Activated T-helper 1 cell treated with anti-CD3 and anti-CD28 coated beads, Interleukin-12 subunit alpha, Interleukin-12 subunit beta, Interleukin-2, Interleukin-4 antibody, amounts not matched to agents 30 ng/mL and 10 ng/mL and 1 ng/mL, durations not matched to agents 14 hours and 24 hours and 36 hours (primary cell): Measurements from ENCODE around the gene TTR. TPM values are rescaled to one million over a fixed set of nuclear protein-coding genes. Genes with fewer than 3 reads are reported as not detected.

Experiments
- DNase-seq: peaks from one replicate; pipeline ENCODE4 v3.0.0; 2021; ENCODE audit warnings: low spot score
- H3K27ac Mint-ChIP-seq: one replicate; pipeline ENCODE4 v1.8.0; 2021; ENCODE audit warnings: mild to moderate bottlenecking, mixed read lengths
- H3K27me3 Mint-ChIP-seq: one replicate; pipeline ENCODE4 v1.8.0; 2022; ENCODE audit warnings: mild to moderate bottlenecking, moderate library complexity, mixed read lengths; ENCODE audit not compliant: insufficient read depth
- H3K36me3 Mint-ChIP-seq: one replicate; pipeline ENCODE4 v1.8.0; 2021; ENCODE audit warnings: low read depth, mixed read lengths
- H3K4me1 Mint-ChIP-seq: one replicate; pipeline ENCODE4 v1.8.0; 2021; ENCODE audit warnings: low read depth, mixed read lengths
- H3K4me3 Mint-ChIP-seq: one replicate; pipeline ENCODE4 v1.8.0; 2021; ENCODE audit warnings: mild to moderate bottlenecking, moderate library complexity, mixed read lengths
- H3K9me3 Mint-ChIP-seq: one replicate; pipeline ENCODE4 v1.8.0; 2021; ENCODE audit warnings: mixed read lengths
- intact Hi-C: fragments of 100-400 bp; cut with micrococcal nuclease; formaldehyde crosslinking; loops from one replicate; pipeline ENCODE4 v1.15.1; 2024
- total RNA-seq: library from RNA; stranded (reverse); gene quantifications from 2 replicates; pipeline ENCODE4 v1.2.3, GENCODE V29; 2022

Gene TTR
- total RNA-seq: not detected in 2 replicates

GRCh38 chr18:31591628-31592027, at the start of gene TTR:
TTR (plus strand) TSS chr18:31591877; CDS start chr18:31591903, 26 bp downstream.
- intact Hi-C loops: no loop called here
- H3K9me3 Mint-ChIP-seq: no peaks in the 10 kb centered on the region
- no peaks in the 10 kb centered on the region for H3K36me3 Mint-ChIP-seq
- DNase-seq: no peak
- peaks cover 2% of the 10 kb centered on the region for H3K27me3 Mint-ChIP-seq
- H3K4me3 Mint-ChIP-seq: no peak within 1 kb of the TSS
- H3K4me1 Mint-ChIP-seq: no peaks in the 10 kb centered on the region
- H3K27ac Mint-ChIP-seq: no peak within 1 kb of the TSS

DNA sequence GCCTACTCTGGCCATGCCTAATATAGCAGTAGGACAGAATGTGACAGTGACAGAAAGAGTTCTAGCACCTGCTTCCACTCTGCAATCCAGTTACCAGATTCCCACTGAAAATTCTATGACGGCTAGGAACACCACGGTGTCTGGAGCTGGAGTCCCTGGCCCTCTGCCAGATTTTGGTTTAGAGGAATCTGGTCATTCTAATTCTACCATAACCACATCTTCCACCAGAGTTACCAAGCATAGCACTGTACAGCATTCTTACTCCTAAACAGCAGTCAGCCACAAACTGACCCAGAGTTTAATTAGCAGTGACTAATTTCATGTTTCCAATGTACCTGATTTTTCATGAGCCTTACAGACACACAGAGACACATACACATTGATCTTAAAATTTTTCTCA, 45.2 kb upstream of the TTR start:
- Mint-ChIP-seq H3K4me1 (no peaks in the 10 kb centered on the region), H3K27me3 (no peaks in the 10 kb centered on the region), H3K4me3 (no peak overlapping the region), H3K36me3 (no peaks in the 10 kb centered on the region), H3K9me3 (no peaks in the 10 kb centered on the region), H3K27ac (no peak overlapping the region)
- intact Hi-C loops: no loop called here
- DNase-seq: no peak

DNA sequence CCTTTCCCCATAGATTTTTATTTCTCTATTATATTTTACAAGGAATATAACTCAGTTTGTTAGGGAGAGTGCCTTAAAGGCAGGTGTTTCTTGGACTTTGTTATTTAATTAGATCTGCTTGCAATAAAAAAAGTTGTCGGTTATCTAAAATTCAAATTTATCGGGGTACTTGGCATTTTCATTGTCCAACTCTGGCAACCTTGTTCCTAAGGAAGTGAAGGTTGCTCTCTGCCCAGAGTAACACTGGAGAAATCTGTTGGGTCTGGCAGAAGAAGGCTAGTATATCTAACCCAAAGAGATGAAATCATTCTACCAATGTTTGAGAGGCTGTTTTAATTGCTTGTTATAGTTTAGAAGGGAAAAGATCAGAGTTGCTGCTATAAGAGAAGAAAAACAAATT, 42.8 kb upstream of the TTR start:
- Mint-ChIP-seq H3K4me3 (no peak overlapping the region), H3K9me3 (no peaks in the 10 kb centered on the region), H3K36me3 (no peaks in the 10 kb centered on the region), H3K27me3 (peaks cover 5% of the 10 kb centered on the region), H3K27ac (no peak overlapping the region), H3K4me1 (no peaks in the 10 kb centered on the region)
- DNase-seq: no peak
- intact Hi-C loops: no loop called here

DNA sequence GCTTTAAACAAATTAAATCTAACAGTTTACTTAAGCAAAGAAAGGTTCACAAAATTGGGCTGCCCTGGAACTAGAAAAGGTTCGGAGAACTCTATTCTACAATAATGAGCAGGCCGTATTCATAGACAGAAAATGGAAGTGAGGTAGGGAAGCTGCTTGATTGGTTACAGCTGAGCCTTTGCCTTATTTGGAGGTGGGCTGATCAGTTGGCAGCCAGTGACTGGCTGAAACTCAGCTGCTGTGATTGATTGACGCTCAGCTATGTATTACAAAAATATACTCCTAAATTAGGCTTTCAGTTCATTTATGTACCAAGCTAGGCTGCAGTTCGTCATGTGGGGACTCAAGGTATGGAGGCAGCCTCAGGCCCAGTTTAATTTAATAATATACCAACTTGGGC, 42.3 kb upstream of the TTR start:
- Mint-ChIP-seq H3K4me1 (no peaks in the 10 kb centered on the region), H3K27ac (no peak overlapping the region), H3K9me3 (no peaks in the 10 kb centered on the region), H3K4me3 (no peak overlapping the region), H3K36me3 (no peaks in the 10 kb centered on the region), H3K27me3 (peaks cover 5% of the 10 kb centered on the region)
- DNase-seq: no peak
- intact Hi-C loops: no loop called here

GRCh38 chr18:31551883-31552282, 39.8 kb upstream of the TTR start:
- H3K27ac Mint-ChIP-seq: no peak overlapping the region
- no peak for DNase-seq
- no peaks in the 10 kb centered on the region for H3K36me3 Mint-ChIP-seq
- no peaks in the 10 kb centered on the region for H3K9me3 Mint-ChIP-seq
- intact Hi-C loops: no loop called here
- peaks cover 5% of the 10 kb centered on the region for H3K27me3 Mint-ChIP-seq
- no peak overlapping the region for H3K4me3 Mint-ChIP-seq
- H3K4me1 Mint-ChIP-seq: no peaks in the 10 kb centered on the region

GRCh38 chr18:31553800-31554199, 37.9 kb upstream of the TTR start:
- no peak overlapping the region for H3K4me3 Mint-ChIP-seq

DNA sequence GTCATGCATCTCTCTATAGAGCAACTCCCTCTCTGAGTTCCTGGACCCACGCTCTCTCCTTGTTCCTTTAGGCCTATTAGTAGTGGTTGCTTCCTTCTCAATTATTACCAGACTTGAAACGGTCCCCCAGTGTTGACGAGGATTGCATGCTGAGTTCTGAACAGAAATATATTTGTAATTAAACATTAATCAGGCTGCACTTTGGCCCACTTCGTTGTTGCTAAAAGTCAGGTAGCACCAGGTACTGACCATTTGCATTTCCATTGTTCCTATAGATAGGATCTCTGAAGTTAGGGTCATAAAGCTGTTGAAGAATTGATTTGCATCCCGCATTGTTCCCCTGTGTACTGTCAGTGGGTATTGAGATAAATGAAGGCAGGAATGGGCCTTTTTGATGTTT, 36.9 kb upstream of the TTR start:
- no peaks in the 10 kb centered on the region for H3K9me3 Mint-ChIP-seq
- no peaks in the 10 kb centered on the region for H3K36me3 Mint-ChIP-seq
- H3K27me3 Mint-ChIP-seq: peaks cover 5% of the 10 kb centered on the region

More at GRCh38 chr18:31553800-31554199, 37.9 kb upstream of the TTR start:
- DNase-seq: no peak
- no peak overlapping the region for H3K27ac Mint-ChIP-seq
- intact Hi-C loops: no loop called here
- H3K9me3 Mint-ChIP-seq: no peaks in the 10 kb centered on the region
- H3K4me1 Mint-ChIP-seq: no peaks in the 10 kb centered on the region
- H3K27me3 Mint-ChIP-seq: peaks cover 5% of the 10 kb centered on the region
- no peaks in the 10 kb centered on the region for H3K36me3 Mint-ChIP-seq

DNA sequence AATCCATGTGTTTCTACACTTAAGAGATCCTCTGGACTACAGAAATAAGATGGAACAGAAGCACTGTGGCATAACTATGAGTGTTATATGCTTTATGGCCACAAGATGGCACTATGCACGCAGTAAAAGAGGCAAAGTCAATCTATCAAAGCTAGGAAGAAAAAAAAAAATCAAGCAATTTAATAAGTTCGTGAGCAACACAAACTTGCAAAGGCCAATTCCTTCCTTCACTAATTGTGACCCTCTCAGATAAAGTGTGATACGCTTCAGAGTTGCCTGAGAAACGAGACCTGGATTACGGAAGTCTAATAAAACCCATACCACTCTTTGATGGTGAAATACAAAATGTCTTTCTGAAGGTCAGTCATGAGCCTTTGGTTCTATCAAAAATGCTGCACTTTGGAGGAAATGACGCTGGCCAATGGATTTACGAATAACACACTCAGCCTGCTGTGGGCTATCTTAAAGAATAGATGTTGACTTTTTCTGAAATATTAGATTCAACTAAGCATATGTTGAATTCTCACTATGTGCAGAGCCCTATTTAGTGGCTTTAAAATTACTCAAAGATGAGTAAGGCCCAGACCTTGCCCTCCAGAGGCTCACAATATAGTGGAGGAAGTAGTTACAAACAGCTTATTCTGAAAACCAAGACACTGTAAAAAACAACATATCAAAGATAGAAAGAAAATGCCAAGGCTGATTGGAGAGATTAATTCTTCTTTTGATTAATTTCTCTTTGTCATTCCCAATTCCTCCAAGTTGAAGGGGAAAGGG, 35.5 kb upstream of the TTR start:
- DNase-seq: peak; percentile 6
- no peaks in the 10 kb centered on the region for H3K36me3 Mint-ChIP-seq
- no peak overlapping the region for H3K27ac Mint-ChIP-seq
- H3K9me3 Mint-ChIP-seq: no peaks in the 10 kb centered on the region
- H3K4me1 Mint-ChIP-seq: no peaks in the 10 kb centered on the region
- peaks cover 6% of the 10 kb centered on the region for H3K27me3 Mint-ChIP-seq
- no peak overlapping the region for H3K4me3 Mint-ChIP-seq
- intact Hi-C loops: loop anchor here (1.0 to 5.0 kb wide), 6 partner anchors 71 to 421 kb away; no protein-coding TSS in a partner anchor

More for the DNA sequence above, 36.9 kb upstream of the TTR start:
- Mint-ChIP-seq H3K27ac (no peak overlapping the region), H3K4me1 (no peaks in the 10 kb centered on the region), H3K4me3 (no peak overlapping the region)
- intact Hi-C loops: loop anchor here (5.0 kb wide), 1 partner anchor 73 kb away; no protein-coding TSS in a partner anchor
- DNase-seq: no peak

- no peaks in the 10 kb centered on the region for H3K9me3 Mint-ChIP-seq
- no peaks in the 10 kb centered on the region for H3K4me1 Mint-ChIP-seq
- intact Hi-C loops: loop anchor here (5.0 kb wide), 1 partner anchor 70 kb away; no protein-coding TSS in a partner anchor
- H3K4me3 Mint-ChIP-seq: no peak overlapping the region
- H3K27ac Mint-ChIP-seq: no peak overlapping the region
- H3K36me3 Mint-ChIP-seq: no peaks in the 10 kb centered on the region
- peaks cover 6% of the 10 kb centered on the region for H3K27me3 Mint-ChIP-seq
- no peak for DNase-seq
Observed at GRCh38 chr18:31557446-31557845, 34.2 kb upstream of the TTR start.

DNA sequence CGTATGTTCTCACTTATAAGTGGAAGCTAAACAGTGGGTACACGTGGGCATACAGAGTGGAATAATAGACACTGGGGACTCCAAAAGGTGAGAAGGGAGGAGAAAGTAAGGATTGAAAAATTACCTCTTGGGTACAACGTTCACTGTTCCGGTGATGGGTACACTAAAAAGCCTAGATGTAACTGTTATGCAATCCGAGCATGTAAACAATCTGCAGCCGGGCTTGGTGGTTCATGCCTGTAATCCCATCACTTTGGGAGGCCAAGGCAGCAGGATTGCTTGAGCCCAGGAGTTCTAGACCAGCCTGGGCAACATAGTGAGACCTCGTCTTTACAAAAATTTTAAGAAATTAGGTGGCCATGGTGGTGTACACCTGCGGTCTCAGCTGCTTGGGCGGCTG, 33.1 kb upstream of the TTR start:
- intact Hi-C loops: loop anchor here (5.0 kb wide), 1 partner anchor 69 kb away; no protein-coding TSS in a partner anchor
- DNase-seq: no peak
- Mint-ChIP-seq H3K4me1 (no peaks in the 10 kb centered on the region), H3K27me3 (peaks cover 3% of the 10 kb centered on the region), H3K4me3 (no peak overlapping the region), H3K27ac (no peak overlapping the region), H3K9me3 (no peaks in the 10 kb centered on the region), H3K36me3 (no peaks in the 10 kb centered on the region)

- no peak overlapping the region for H3K4me3 Mint-ChIP-seq
- no peak overlapping the region for H3K27ac Mint-ChIP-seq
- H3K27me3 Mint-ChIP-seq: peaks cover 4% of the 10 kb centered on the region
- H3K9me3 Mint-ChIP-seq: no peaks in the 10 kb centered on the region
- no peak for DNase-seq
- H3K36me3 Mint-ChIP-seq: no peaks in the 10 kb centered on the region
- no peaks in the 10 kb centered on the region for H3K4me1 Mint-ChIP-seq
- intact Hi-C loops: no loop called here
Observed at GRCh38 chr18:31562726-31563125, 29.0 kb upstream of the TTR start.

DNA sequence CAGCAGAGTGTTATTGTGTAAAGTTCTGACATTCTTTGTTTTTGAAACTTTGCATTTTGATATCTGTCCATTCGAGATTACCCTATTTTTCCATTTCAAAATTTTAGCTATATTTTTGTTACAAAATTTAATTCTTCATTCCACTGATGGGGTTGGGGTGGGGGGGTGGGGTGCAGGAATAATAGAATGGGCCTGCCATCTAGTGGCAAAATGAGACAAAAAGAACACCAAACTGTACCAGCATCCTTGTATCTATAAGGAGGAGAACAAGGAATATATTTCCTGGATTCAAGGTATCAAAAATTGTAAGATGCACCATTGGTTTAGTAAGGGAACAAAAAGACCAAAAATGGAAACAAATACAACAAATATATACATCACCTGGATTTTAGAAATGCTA, 27.9 kb upstream of the TTR start:
- H3K27ac Mint-ChIP-seq: no peak overlapping the region
- no peak overlapping the region for H3K4me3 Mint-ChIP-seq
- H3K9me3 Mint-ChIP-seq: no peaks in the 10 kb centered on the region
- H3K4me1 Mint-ChIP-seq: no peaks in the 10 kb centered on the region
- H3K36me3 Mint-ChIP-seq: no peaks in the 10 kb centered on the region
- intact Hi-C loops: no loop called here
- DNase-seq: no peak
- peaks cover 4% of the 10 kb centered on the region for H3K27me3 Mint-ChIP-seq

DNA sequence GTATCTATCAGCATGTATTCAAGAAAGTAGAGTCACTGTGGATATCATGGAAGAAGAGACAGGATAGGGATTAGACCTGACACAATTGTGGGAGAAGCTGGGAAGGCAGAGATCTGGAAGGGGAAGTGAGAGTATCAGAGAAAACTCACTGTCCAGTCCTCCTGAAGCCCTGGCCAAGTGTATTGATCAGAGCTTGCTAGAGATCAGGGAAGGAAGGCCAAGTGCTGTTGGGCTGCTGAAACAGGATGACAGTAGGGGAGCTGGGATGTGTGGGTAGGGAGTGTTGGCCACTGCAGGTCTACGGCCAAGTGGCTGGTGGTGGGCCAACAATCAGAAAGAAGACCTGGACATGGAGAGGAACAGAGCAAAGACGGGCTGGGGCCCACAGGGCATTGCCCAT, 26.3 kb upstream of the TTR start:
- Mint-ChIP-seq H3K27me3 (peaks cover 4% of the 10 kb centered on the region), H3K27ac (no peak overlapping the region), H3K9me3 (no peaks in the 10 kb centered on the region), H3K4me1 (no peaks in the 10 kb centered on the region), H3K4me3 (no peak overlapping the region), H3K36me3 (no peaks in the 10 kb centered on the region)
- DNase-seq: no peak
- intact Hi-C loops: no loop called here
